K562 (cell line): ENCODE measurements around the gene SEC14L1. TPM values are rescaled to one million over a fixed set of nuclear protein-coding genes. Genes with fewer than 3 reads are reported as not detected.

Experiments
- ATAC-seq: fragments of 200-7000 bp; cut with Tn5 transposase; 3 replicates; pipeline ENCODE4 v1.9.1; 2020; ENCODE audit warnings: moderate library complexity
- BruUV-seq: library from RNA; stranded (reverse); fragments of 400-500 nt; replicated peaks from 2 replicates; lab custom pipeline; 2021; lab: Mats Ljungman, UMichigan
- CTCF ChIA-PET: fragments of 300-600 bp; formaldehyde crosslinking; extraction: SDS; loops from one replicate; lab custom pipeline; 2021; ENCODE audit warnings: low intra/inter-chr PET ratio; lab: Yijun Ruan, JAX
- POLR2A ChIA-PET: fragments of 300-600, 350-650 bp; sonication (Branson Sonifier 250); formaldehyde crosslinking; extraction: SDS; loops from one replicate; lab custom pipeline; 2021; ENCODE audit warnings: antibody characterized with exemption, inconsistent platforms; lab: Yijun Ruan, JAX
- DNase-seq, 4 experiments: peaks; one replicate each; pipeline versions ENCODE4 v3.0.0 to v3.0.0-alpha.2; 2011 to 2018; ENCODE audit warnings: low spot score in 3 of 4, mixed read lengths in 3 of 4; ENCODE audit errors: extremely low read depth in 1 of 4
- FAIRE-seq: peaks from 2 replicates; lab custom pipeline; 2011; peaks lifted over from hg19 to GRCh38; lab: Jason Lieb, UNC
- H2AFZ ChIP-seq: 2 replicates; pipeline ENCODE4 v1.6.0; 2011; ENCODE audit warnings: low read depth, low read length, control low read depth, inconsistent platforms
- H3K27ac ChIP-seq: fragments of 200-600 bp; 3 replicates; pipeline ENCODE4 v1.8.0; 2011; ENCODE audit warnings: low read depth, mild to moderate bottlenecking, control low read depth, inconsistent platforms, low read length, moderate library complexity, mixed read lengths; ENCODE audit errors: extremely low read depth
- H3K27me3 ChIP-seq, 2 experiments: fragments of 300-600 bp in 1 of 2; 2 replicates in 1 of 2; 3 replicates in 1 of 2; pipeline versions ENCODE4 v1.6.0 to v1.8.0; 2011; ENCODE audit warnings: inconsistent platforms in 2 of 2, low read length in 2 of 2, mild to moderate bottlenecking in 1 of 2, mixed read lengths in 1 of 2, moderate library complexity in 1 of 2; ENCODE audit not compliant: control insufficient read depth in 2 of 2, insufficient read depth in 2 of 2
- H3K36me3 ChIP-seq: fragments of 300-600 bp; 3 replicates; pipeline ENCODE4 v1.8.0; 2011; ENCODE audit warnings: mild to moderate bottlenecking, low read length, inconsistent platforms; ENCODE audit not compliant: control insufficient read depth, insufficient read depth
- H3K4me1 ChIP-seq, 2 experiments: fragments of 200-600 bp in 1 of 2; replicated peaks in 1 of 2; 2 replicates in 1 of 2; 3 replicates in 1 of 2; pipeline versions ENCODE4 v1.5.1 to v1.8.0; 2011; ENCODE audit warnings: inconsistent platforms in 2 of 2, low read length in 2 of 2, mild to moderate bottlenecking in 1 of 2, mixed read lengths in 1 of 2, moderate library complexity in 1 of 2; ENCODE audit not compliant: control insufficient read depth in 2 of 2, insufficient read depth in 2 of 2
- H3K4me2 ChIP-seq: 2 replicates; pipeline ENCODE4 v1.6.1; 2011; ENCODE audit warnings: low read length, control low read depth, inconsistent platforms, mixed read lengths; ENCODE audit not compliant: insufficient read depth
- H3K4me3 ChIP-seq: fragments of 200-600 bp; sonication (generic), shearing (Covaris generic); 2 replicates; pipeline ENCODE4 v1.5.1; 2016; ENCODE audit warnings: control low read depth, inconsistent platforms
- H3K79me2 ChIP-seq: fragments of 200-600 bp; 3 replicates; pipeline ENCODE4 v1.8.0; 2011; ENCODE audit warnings: low read length, inconsistent platforms; ENCODE audit not compliant: control insufficient read depth, insufficient read depth
- H3K9ac ChIP-seq, 2 experiments: 2 replicates each; pipeline versions ENCODE4 v1.6.0 to v1.6.1; 2011; ENCODE audit warnings: low read depth in 2 of 2, low read length in 2 of 2, control low read depth in 1 of 2, inconsistent platforms in 1 of 2, mild to moderate bottlenecking in 1 of 2, mixed read lengths in 1 of 2; ENCODE audit not compliant: insufficient read depth in 1 of 2
- H3K9me1 ChIP-seq: one replicate; pipeline ENCODE4 v1.6.0; 2011; ENCODE audit warnings: inconsistent platforms, mild to moderate bottlenecking, low read length, moderate library complexity; ENCODE audit not compliant: control insufficient read depth, insufficient read depth
- H3K9me3 ChIP-seq: replicated peaks from 2 replicates; pipeline ENCODE4 v1.5.1; 2011; ENCODE audit warnings: low read depth, low read length, inconsistent platforms; ENCODE audit not compliant: control insufficient read depth, insufficient read depth
- H4K20me1 ChIP-seq: replicated peaks from 2 replicates; pipeline ENCODE4 v1.6.1; 2011; ENCODE audit warnings: low read length, inconsistent platforms, mixed read lengths; ENCODE audit not compliant: control insufficient read depth, insufficient read depth
- ARID1B ChIP-seq: fragments of 450-650 bp; IDR thresholded peaks from 2 replicates; pipeline ENCODE4 v1.6.1; 2016; ENCODE audit warnings: antibody characterized with exemption, mild to moderate bottlenecking, inconsistent platforms
- CBFA2T2 ChIP-seq: fragments of 450-650 bp; conservative IDR thresholded peaks from 2 replicates; pipeline ENCODE4 v1.6.1; 2017; ENCODE audit warnings: mild to moderate bottlenecking
- CBX8 ChIP-seq: fragments of 200-600 bp; sonication (generic); IDR thresholded peaks from 2 replicates; pipeline ENCODE4 v1.6.1; 2012; ENCODE audit warnings: borderline replicate concordance, mixed run types, low read depth, mild to moderate bottlenecking, moderate library complexity, mixed read lengths, low read length, control low read depth, inconsistent platforms; ENCODE audit not compliant: poor library complexity, severe bottlenecking; ENCODE audit errors: extremely low read depth
- FOSL1 ChIP-seq: fragments of 200-800 bp; sonication (Bioruptor generic); conservative IDR thresholded peaks from 2 replicates; pipeline ENCODE4 v1.6.1; 2016; ENCODE audit warnings: missing genetic modification characterization, missing compliant biosample characterization
- FOXP1 ChIP-seq: sonication (generic); formaldehyde crosslinking; IDR thresholded peaks from 2 replicates; pipeline ENCODE4 v1.8.0; 2022; ENCODE audit warnings: mild to moderate bottlenecking, missing genetic modification reagents
- MAZ ChIP-seq, 2 experiments: fragments of 450-650 bp in 1 of 2; sonication (generic) in 1 of 2; formaldehyde crosslinking; IDR thresholded peaks in 1 of 2; conservative IDR thresholded peaks in 1 of 2; 2 replicates each; pipeline versions ENCODE4 v1.4.0 to v1.5.0; 2020; ENCODE audit warnings: mild to moderate bottlenecking in 1 of 2, missing genetic modification reagents in 1 of 2
- MCM5 ChIP-seq: fragments of 450-650 bp; IDR thresholded peaks from 2 replicates; pipeline ENCODE4 v1.6.1; 2016; ENCODE audit warnings: low read depth
- PCBP1 ChIP-seq: fragments of 200-400 bp; formaldehyde crosslinking; IDR thresholded peaks from 2 replicates; pipeline ENCODE4 v1.6.1; 2018; ENCODE audit warnings: mild to moderate bottlenecking, low read depth, low read length; ENCODE audit not compliant: poor library complexity, severe bottlenecking
- RBFOX2 ChIP-seq: fragments of 200-400 bp; formaldehyde crosslinking; IDR thresholded peaks from 2 replicates; pipeline ENCODE4 v1.6.1; 2017; ENCODE audit warnings: low read depth, mild to moderate bottlenecking, low read length, moderate library complexity
- TARDBP ChIP-seq: fragments of 450-650 bp; IDR thresholded peaks from 2 replicates; pipeline ENCODE4 v1.6.1; 2016
- ZNF263 ChIP-seq: sonication (generic); formaldehyde crosslinking; IDR thresholded peaks from 2 replicates; pipeline ENCODE4 v1.8.0; 2022; ENCODE audit warnings: mild to moderate bottlenecking, missing genetic modification reagents, borderline replicate concordance
- WGBS: fragments of 100-300 bp; shearing (Covaris generic); methylation state at CpG from one replicate; pipeline ENCODE4 v1.1.6; 2016; ENCODE audit warnings: low coverage, mixed read lengths; ENCODE audit not compliant: insufficient coverage; ENCODE audit errors: missing lambda C conversion rate; 5-methylcytosine and 5-hydroxymethylcytosine counted together
- in situ Hi-C: fragments of 300-500 bp; cut with MboI; formaldehyde crosslinking; loops from 4 replicates; pipeline ENCODE4 v1.15.0; 2018; ENCODE audit warnings: inconsistent platforms, mixed read lengths
- intact Hi-C: fragments of 100-400 bp; cut with micrococcal nuclease; formaldehyde crosslinking; loops from 2 replicates; pipeline ENCODE4 v1.14.2; 2022
- polyA plus RNA-seq, 8 experiments: library from polyadenylated mRNA; depleted of rRNA in 4 of 8; stranded (reverse) in 5 of 8; unstranded in 3 of 8; fragments of >200 nt; fragmentation: Nextera tagmentation in 2 of 8; fragmentation: Illumina TruSeq in 1 of 8; extraction: Ambion mirVana in 2 of 8; extraction: Trizol in 1 of 8; gene quantifications; 2 replicates each; pipeline versions ENCODE4 v1.2.1 to v1.2.3, GENCODE V29; 2011 to 2014; ENCODE audit warnings: inconsistent platforms in 1 of 8, missing spikeins in 1 of 8
- total RNA-seq, 7 experiments: library from RNA; depleted of rRNA in 6 of 7; stranded (reverse); fragments of >200 nt in 6 of 7; fragmentation: Illumina TruSeq in 2 of 7; extraction: Trizol in 2 of 7; gene quantifications; 2 replicates each; pipeline versions ENCODE4 v1.2.1 to v1.2.3, GENCODE V29; 2011 to 2021; ENCODE audit warnings: low replicate concordance in 1 of 7
- TF ChIP-seq, protein P1 (sequence below): fragments of 250-450 bp; sonication (Bioruptor Pico); IDR thresholded peaks from 2 replicates; pipeline ENCODE4 v1.5.0; 2022; ENCODE audit warnings: mild to moderate bottlenecking
- TF ChIP-seq, protein P2 (sequence below): fragments of 250-450 bp; sonication (Bioruptor Pico); IDR thresholded peaks from 2 replicates; pipeline ENCODE4 v1.8.0; 2021; ENCODE audit warnings: borderline replicate concordance, mild to moderate bottlenecking, moderate library complexity; ENCODE audit not compliant: poor library complexity, severe bottlenecking
- TF ChIP-seq, protein P3 (sequence below): sonication (generic); formaldehyde crosslinking; IDR thresholded peaks from 2 replicates; pipeline ENCODE4 v1.8.0; 2022; ENCODE audit warnings: mild to moderate bottlenecking, missing genetic modification reagents, borderline replicate concordance
- TF ChIP-seq, protein P4 (sequence below): fragments of 450-650 bp; IDR thresholded peaks from 2 replicates; pipeline ENCODE4 v1.7.1; 2018; ENCODE audit warnings: mild to moderate bottlenecking, low read depth; ENCODE audit not compliant: partially characterized antibody

SEC14L1 gene
- total and polyA plus RNA-seq, 9 of the 15 experiments (the other 6 are each of a cell fraction or from before 2014, with no cell fraction given): 3.1 to 39.7 (median 15.2) TPM

DNA sequence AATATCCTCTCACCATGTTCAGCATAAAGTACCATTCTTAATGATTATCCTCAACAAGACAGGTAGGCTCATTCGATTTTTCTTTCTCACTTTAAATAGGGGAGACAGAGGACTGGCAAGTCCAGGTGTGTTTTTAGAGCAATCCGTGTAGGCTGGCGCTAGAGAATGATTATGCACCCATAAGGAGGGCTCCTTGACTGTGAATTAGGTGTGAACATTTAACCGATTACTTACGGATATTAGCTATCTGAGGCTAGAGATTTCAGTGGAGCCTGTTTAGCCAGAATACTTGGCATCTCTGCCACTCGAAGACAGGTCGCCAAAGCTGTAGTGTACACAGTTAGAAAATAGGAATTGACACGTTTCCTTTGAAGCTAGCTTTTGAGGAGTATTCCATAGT is 1.9 kb downstream of the SEC14L1 start:
- H3K4me3 ChIP-seq: no peak overlapping the region
- H3K27me3 ChIP-seq: no peaks in the 10 kb centered on the region
- H4K20me1 ChIP-seq: no peaks in the 10 kb centered on the region
- FAIRE-seq (no peak), DNase-seq (no peak), ATAC-seq (no peak)
- H3K9ac ChIP-seq: no peak overlapping the region
- H3K9me1 ChIP-seq: no peaks in the 10 kb centered on the region
- ChIA-PET CTCF (no interaction called here), POLR2A (no interaction called here)
- BruUV-seq: no TSS peak
- intact Hi-C loops: loop anchor here (5.0 kb wide), 1 partner anchor 55 kb away; no protein-coding TSS in a partner anchor
- peaks cover 37% of the 10 kb centered on the region; the same call in 2 of the 3 replicates for H3K36me3 ChIP-seq
- H3K4me2 ChIP-seq: no peak overlapping the region
- peaks cover 11 to 26% of the 10 kb centered on the region in 2 experiments for H3K4me1 ChIP-seq
- in situ Hi-C loops: no loop called here
- H2AFZ ChIP-seq: no peak overlapping the region
- peaks cover 16% of the 10 kb centered on the region for H3K9me3 ChIP-seq
- WGBS: 79% methylated on average over 8 of the region's 8 CpGs
- H3K79me2 ChIP-seq: peaks cover 35% of the 10 kb centered on the region
- no peak overlapping the region for H3K27ac ChIP-seq
- TF ChIP-seq CBX8 (no peak), ARID1B (no peak), FOXP1 (no peak), FOSL1 (tag) (no peak), TARDBP (no peak), ZNF263 (CRISPR knock-in tag) (no peak), MCM5 (no peak), PCBP1 (no peak), MAZ (CRISPR knock-in tag; conservative IDR thresholded peaks at IDR 0.05 in 1 of 2, IDR thresholded peaks at IDR 0.05 in 1 of 2) (no peak), CBFA2T2 (no peak), RBFOX2 (no peak)
- TF ChIP-seq, protein P1, sequence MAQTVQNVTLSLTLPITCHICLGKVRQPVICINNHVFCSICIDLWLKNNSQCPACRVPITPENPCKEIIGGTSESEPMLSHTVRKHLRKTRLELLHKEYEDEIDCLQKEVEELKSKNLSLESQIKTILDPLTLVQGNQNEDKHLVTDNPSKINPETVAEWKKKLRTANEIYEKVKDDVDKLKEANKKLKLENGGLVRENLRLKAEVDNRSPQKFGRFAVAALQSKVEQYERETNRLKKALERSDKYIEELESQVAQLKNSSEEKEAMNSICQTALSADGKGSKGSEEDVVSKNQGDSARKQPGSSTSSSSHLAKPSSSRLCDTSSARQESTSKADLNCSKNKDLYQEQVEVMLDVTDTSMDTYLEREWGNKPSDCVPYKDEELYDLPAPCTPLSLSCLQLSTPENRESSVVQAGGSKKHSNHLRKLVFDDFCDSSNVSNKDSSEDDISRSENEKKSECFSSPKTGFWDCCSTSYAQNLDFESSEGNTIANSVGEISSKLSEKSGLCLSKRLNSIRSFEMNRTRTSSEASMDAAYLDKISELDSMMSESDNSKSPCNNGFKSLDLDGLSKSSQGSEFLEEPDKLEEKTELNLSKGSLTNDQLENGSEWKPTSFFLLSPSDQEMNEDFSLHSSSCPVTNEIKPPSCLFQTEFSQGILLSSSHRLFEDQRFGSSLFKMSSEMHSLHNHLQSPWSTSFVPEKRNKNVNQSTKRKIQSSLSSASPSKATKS: no peak
- TF ChIP-seq, protein P2, sequence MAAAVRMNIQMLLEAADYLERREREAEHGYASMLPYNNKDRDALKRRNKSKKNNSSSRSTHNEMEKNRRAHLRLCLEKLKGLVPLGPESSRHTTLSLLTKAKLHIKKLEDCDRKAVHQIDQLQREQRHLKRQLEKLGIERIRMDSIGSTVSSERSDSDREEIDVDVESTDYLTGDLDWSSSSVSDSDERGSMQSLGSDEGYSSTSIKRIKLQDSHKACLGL: no peak
- TF ChIP-seq, protein P3, sequence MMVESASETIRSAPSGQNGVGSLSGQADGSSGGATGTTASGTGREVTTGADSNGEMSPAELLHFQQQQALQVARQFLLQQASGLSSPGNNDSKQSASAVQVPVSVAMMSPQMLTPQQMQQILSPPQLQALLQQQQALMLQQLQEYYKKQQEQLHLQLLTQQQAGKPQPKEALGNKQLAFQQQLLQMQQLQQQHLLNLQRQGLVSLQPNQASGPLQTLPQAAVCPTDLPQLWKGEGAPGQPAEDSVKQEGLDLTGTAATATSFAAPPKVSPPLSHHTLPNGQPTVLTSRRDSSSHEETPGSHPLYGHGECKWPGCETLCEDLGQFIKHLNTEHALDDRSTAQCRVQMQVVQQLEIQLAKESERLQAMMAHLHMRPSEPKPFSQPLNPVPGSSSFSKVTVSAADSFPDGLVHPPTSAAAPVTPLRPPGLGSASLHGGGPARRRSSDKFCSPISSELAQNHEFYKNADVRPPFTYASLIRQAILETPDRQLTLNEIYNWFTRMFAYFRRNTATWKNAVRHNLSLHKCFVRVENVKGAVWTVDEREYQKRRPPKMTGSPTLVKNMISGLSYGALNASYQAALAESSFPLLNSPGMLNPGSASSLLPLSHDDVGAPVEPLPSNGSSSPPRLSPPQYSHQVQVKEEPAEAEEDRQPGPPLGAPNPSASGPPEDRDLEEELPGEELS (CRISPR knock-in tag): no peak
- TF ChIP-seq, protein P4, sequence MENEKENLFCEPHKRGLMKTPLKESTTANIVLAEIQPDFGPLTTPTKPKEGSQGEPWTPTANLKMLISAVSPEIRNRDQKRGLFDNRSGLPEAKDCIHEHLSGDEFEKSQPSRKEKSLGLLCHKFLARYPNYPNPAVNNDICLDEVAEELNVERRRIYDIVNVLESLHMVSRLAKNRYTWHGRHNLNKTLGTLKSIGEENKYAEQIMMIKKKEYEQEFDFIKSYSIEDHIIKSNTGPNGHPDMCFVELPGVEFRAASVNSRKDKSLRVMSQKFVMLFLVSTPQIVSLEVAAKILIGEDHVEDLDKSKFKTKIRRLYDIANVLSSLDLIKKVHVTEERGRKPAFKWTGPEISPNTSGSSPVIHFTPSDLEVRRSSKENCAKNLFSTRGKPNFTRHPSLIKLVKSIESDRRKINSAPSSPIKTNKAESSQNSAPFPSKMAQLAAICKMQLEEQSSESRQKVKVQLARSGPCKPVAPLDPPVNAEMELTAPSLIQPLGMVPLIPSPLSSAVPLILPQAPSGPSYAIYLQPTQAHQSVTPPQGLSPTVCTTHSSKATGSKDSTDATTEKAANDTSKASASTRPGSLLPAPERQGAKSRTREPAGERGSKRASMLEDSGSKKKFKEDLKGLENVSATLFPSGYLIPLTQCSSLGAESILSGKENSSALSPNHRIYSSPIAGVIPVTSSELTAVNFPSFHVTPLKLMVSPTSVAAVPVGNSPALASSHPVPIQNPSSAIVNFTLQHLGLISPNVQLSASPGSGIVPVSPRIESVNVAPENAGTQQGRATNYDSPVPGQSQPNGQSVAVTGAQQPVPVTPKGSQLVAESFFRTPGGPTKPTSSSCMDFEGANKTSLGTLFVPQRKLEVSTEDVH: no peak
